WTC11 (cell line): ENCODE measurements around the gene SPOP. TPM values are rescaled to one million over a fixed set of nuclear protein-coding genes. Genes with fewer than 3 reads are reported as not detected.

ENCODE experiments used
- ATAC-seq: fragments of 200-7000 bp; cut with Tn5 transposase; 2 replicates; pipeline ENCODE4 v1.10.0; 2021; ENCODE audit warnings: mild to moderate bottlenecking, moderate library complexity
- CTCF ChIA-PET: fragments of 300-600 bp; sonication (Branson Sonifier 250); formaldehyde crosslinking; loops from one replicate; lab custom pipeline; 2021; ENCODE audit warnings: antibody characterized with exemption; lab: Charles Lee
- POLR2A ChIA-PET: fragments of 350-600 bp; sonication (Branson Sonifier 250); formaldehyde crosslinking; loops from one replicate; lab custom pipeline; 2021; ENCODE audit warnings: antibody characterized with exemption; lab: Charles Lee
- DNase-seq: peaks from one replicate; pipeline ENCODE4 v3.0.0; 2021; ENCODE audit warnings: low spot score
- H3K27ac Mint-ChIP-seq: 2 replicates; pipeline ENCODE4 v1.8.0; 2021; ENCODE audit warnings: mixed read lengths
- H3K27me3 Mint-ChIP-seq: 2 replicates; pipeline ENCODE4 v1.8.0; 2021; ENCODE audit warnings: low read depth, mild to moderate bottlenecking, moderate library complexity, mixed read lengths
- H3K36me3 Mint-ChIP-seq: 2 replicates; pipeline ENCODE4 v1.8.0; 2021; ENCODE audit warnings: mixed read lengths
- H3K4me1 Mint-ChIP-seq: 2 replicates; pipeline ENCODE4 v1.8.0; 2022; ENCODE audit warnings: mixed read lengths
- H3K4me3 Mint-ChIP-seq: 2 replicates; pipeline ENCODE4 v1.8.0; 2021; ENCODE audit warnings: mild to moderate bottlenecking, moderate library complexity, mixed read lengths
- H3K9me3 Mint-ChIP-seq: 2 replicates; pipeline ENCODE4 v1.8.0; 2021; ENCODE audit warnings: mixed read lengths
- ATF1 ChIP-seq: sonication (generic); formaldehyde crosslinking; IDR thresholded peaks from 2 replicates; pipeline ENCODE4 v1.8.1; 2023; ENCODE audit warnings: mild to moderate bottlenecking, moderate library complexity, missing genetic modification reagents
- HMGA2 ChIP-seq: fragments of 250-450 bp; sonication (Bioruptor Pico); IDR thresholded peaks from 2 replicates; pipeline ENCODE4 v1.4.0; 2021; ENCODE audit warnings: mild to moderate bottlenecking, moderate library complexity
- JUN ChIP-seq: sonication (generic); formaldehyde crosslinking; IDR thresholded peaks from 2 replicates; pipeline ENCODE4 v1.8.0; 2023; ENCODE audit warnings: mild to moderate bottlenecking, missing genetic modification reagents
- KAT7 ChIP-seq: sonication (generic); formaldehyde crosslinking; IDR thresholded peaks from 2 replicates; pipeline ENCODE4 v1.8.1; 2023; ENCODE audit warnings: missing genetic modification reagents, mild to moderate bottlenecking, borderline replicate concordance
- NFYB ChIP-seq: sonication (generic); formaldehyde crosslinking; conservative IDR thresholded peaks from 2 replicates; pipeline ENCODE4 v1.8.0; 2022; ENCODE audit warnings: low read depth, missing genetic modification reagents
- NR2C2 ChIP-seq: sonication (generic); formaldehyde crosslinking; IDR thresholded peaks from 2 replicates; pipeline ENCODE4 v1.8.0; 2022; ENCODE audit warnings: mild to moderate bottlenecking, missing genetic modification reagents
- TEAD1 ChIP-seq: sonication (generic); formaldehyde crosslinking; IDR thresholded peaks from 2 replicates; pipeline ENCODE4 v1.8.0; 2022; ENCODE audit warnings: mild to moderate bottlenecking, missing genetic modification reagents
- ZNF396 ChIP-seq: fragments of 250-450 bp; sonication (Bioruptor Pico); IDR thresholded peaks from 2 replicates; pipeline ENCODE4 v1.8.0; 2021; ENCODE audit warnings: mild to moderate bottlenecking, moderate library complexity, borderline replicate concordance
- ZNF671 ChIP-seq: fragments of 250-450 bp; sonication (Bioruptor Pico); IDR thresholded peaks from 2 replicates; pipeline ENCODE4 v1.8.0; 2021; ENCODE audit warnings: mild to moderate bottlenecking
- total RNA-seq: library from RNA; stranded (reverse); gene quantifications from 3 replicates; pipeline ENCODE4 v1.2.3, GENCODE V29; 2021
- TF ChIP-seq, protein P1 (sequence below): sonication (generic); formaldehyde crosslinking; IDR thresholded peaks from 2 replicates; pipeline ENCODE4 v1.8.1; 2023; ENCODE audit warnings: mild to moderate bottlenecking, missing genetic modification reagents, moderate library complexity
- TF ChIP-seq, protein P2 (sequence below): sonication (generic); formaldehyde crosslinking; conservative IDR thresholded peaks from 2 replicates; pipeline ENCODE4 v1.8.1; 2023; ENCODE audit warnings: mild to moderate bottlenecking, low read depth, missing genetic modification reagents, moderate library complexity
- TF ChIP-seq, protein P3 (sequence below): sonication (generic); formaldehyde crosslinking; IDR thresholded peaks from 2 replicates; pipeline ENCODE4 v1.8.0; 2022; ENCODE audit warnings: mild to moderate bottlenecking, missing genetic modification reagents
- TF ChIP-seq, protein P4 (sequence below): fragments of 250-450 bp; sonication (Bioruptor Pico); IDR thresholded peaks from 2 replicates; pipeline ENCODE4 v2.1.2; 2022; ENCODE audit warnings: mild to moderate bottlenecking, moderate library complexity

Gene SPOP
- total RNA-seq, 1 experiment from 2014 or later: 19.2 TPM

DNA sequence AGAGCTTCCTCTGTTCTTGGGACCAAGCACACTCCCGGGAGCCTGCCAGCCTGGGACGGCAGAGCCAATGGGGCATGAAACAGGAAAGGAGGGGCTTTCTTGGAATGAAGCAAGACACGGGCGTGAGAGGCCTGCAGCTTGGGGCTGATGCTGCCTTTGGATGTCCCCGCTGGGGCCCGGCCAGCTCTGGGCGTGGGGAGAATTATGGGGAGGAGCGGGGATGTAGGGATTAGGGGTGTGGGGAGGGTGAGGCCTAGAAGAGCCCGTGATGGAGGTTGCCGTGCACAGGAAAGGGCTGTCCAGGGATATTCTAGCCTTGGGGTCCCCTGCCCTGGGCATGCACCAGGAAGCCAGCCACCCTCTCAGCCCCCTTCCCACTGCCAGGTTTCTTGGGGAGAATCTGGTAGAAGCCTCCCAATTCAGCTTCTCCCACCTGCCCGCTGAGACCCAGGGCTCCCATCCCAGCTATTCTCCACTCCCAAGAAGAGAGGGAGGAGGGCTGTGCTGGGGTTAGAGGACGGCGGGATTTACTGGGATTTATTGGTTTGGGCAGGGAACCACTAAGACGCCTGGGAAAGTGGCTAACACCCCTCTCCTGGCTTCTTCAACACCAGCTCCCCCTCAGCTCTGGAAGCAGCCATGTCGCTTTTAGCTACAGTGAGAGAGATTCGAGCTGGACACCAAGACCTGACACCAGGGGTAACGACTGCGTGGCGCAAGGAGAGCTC lies 122.2 kb downstream of the SPOP start (continued):
- TF ChIP-seq, protein P1, sequence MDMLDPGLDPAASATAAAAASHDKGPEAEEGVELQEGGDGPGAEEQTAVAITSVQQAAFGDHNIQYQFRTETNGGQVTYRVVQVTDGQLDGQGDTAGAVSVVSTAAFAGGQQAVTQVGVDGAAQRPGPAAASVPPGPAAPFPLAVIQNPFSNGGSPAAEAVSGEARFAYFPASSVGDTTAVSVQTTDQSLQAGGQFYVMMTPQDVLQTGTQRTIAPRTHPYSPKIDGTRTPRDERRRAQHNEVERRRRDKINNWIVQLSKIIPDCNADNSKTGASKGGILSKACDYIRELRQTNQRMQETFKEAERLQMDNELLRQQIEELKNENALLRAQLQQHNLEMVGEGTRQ (CRISPR knock-in tag): no peak

DNA sequence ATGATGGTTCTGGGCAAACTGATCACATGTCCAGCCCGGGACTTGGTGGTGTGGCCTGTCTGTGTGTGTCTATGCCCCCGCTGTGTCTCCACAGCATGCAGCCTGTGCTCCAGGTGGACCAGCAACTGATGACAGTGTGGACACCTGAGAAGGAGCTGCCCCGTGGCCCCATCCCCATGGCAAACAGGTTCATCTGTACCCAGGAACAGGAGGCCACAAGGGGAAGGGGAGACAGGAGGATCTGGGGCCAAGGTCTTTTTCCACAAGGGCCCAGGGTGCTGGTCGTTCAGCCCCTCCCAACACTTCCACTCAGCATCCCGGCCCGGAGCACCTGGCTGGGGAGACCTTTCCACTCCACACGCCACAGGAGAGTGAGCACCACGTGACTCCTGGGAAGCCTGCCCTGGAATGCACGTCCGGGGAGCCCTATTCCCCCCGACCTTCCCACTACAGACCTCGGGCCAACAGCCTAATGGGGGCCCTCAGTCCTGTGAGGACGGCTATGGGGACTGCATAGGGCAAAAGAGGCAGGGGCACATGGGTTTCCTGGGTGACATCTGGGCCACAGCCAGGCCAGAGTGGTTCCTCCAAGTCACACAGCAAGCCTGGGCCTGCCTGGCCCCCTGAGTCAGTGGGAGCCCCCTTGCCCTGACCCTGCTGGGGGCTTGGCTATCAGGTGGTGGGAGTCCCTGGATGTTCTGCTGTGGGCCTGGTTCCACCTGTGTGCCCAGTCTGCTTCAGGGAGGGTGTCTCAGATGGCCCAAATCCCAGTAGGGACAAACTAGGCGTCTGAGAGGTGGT lies 123.0 kb downstream of the SPOP start:
- ATAC-seq (no peak), DNase-seq (no peak)
- no peak overlapping the region for H3K27ac Mint-ChIP-seq
- CTCF ChIA-PET: interaction anchor here (0.5 to 4.2 kb wide), 21 partner anchors 9 to 560 kb away, joined by 3 to 129 read pairs (median 30); partner anchors contain the start of genes KAT7, NGFR, PHB1 and SLC35B1
- H3K9me3 Mint-ChIP-seq: no peaks in the 10 kb centered on the region
- no peak overlapping the region for H3K4me3 Mint-ChIP-seq
- H3K27me3 Mint-ChIP-seq: peaks cover 8% of the 10 kb centered on the region
- no peaks in the 10 kb centered on the region for H3K36me3 Mint-ChIP-seq
- TF ChIP-seq, protein P2, sequence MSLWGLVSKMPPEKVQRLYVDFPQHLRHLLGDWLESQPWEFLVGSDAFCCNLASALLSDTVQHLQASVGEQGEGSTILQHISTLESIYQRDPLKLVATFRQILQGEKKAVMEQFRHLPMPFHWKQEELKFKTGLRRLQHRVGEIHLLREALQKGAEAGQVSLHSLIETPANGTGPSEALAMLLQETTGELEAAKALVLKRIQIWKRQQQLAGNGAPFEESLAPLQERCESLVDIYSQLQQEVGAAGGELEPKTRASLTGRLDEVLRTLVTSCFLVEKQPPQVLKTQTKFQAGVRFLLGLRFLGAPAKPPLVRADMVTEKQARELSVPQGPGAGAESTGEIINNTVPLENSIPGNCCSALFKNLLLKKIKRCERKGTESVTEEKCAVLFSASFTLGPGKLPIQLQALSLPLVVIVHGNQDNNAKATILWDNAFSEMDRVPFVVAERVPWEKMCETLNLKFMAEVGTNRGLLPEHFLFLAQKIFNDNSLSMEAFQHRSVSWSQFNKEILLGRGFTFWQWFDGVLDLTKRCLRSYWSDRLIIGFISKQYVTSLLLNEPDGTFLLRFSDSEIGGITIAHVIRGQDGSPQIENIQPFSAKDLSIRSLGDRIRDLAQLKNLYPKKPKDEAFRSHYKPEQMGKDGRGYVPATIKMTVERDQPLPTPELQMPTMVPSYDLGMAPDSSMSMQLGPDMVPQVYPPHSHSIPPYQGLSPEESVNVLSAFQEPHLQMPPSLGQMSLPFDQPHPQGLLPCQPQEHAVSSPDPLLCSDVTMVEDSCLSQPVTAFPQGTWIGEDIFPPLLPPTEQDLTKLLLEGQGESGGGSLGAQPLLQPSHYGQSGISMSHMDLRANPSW: 0 out of 2 replicates have a peak, but pooled peaks have one; percentile 53
- TF ChIP-seq TEAD1 (CRISPR knock-in tag): no peak
- TF ChIP-seq NFYB: no peak
- TF ChIP-seq, all 79 proteins: peak for 1
- H3K4me1 Mint-ChIP-seq: peaks cover 13% of the 10 kb centered on the region
- POLR2A ChIA-PET: no interaction called here

DNA sequence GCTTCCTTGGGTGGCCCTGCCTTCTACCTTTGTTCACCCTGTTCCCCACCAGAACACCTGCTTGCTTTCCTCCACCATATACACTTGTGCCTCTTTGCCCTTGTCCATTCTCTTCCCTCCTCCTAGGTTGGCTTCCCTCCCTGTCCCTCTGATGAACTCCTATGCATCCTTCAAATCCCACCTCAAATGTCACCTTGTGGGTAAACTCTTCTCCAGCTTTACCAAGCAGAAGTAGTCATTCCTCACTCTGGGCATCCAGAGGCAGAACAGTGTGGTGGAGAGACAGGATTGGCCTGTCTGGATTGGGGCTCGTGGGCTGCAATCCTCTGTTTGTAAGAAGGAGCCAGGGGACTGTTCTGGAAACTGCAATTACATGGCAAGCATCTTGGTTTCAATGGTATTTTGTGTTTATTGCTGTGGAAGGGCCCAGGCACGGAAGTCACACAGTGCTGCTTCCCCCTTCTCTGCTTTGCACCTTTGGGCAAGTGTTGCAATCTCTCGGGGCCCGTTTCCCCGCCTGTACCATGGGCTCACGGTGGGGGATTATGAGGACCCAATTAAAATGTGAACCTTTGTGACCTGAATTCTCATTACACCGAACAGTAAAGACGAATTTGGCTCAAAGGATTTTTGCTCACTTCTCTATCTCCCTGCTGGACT lies 124.1 kb downstream of the SPOP start:
- H3K27ac Mint-ChIP-seq: no peak overlapping the region
- ChIA-PET POLR2A (no interaction called here), CTCF (interaction anchor here (0.6 to 1.1 kb wide), 2 partner anchors 38 to 133 kb away, joined by 3 read pairs; no protein-coding TSS in a partner anchor)
- peaks cover 13% of the 10 kb centered on the region for H3K4me1 Mint-ChIP-seq
- TF ChIP-seq HMGA2 (no peak), JUN (no peak), ATF1 (CRISPR knock-in tag) (no peak), KAT7 (CRISPR knock-in tag) (no peak), ZNF396 (CRISPR knock-in tag) (no peak), ZNF671 (CRISPR knock-in tag) (no peak), NR2C2 (CRISPR knock-in tag) (no peak)
- TF ChIP-seq, protein P3, sequence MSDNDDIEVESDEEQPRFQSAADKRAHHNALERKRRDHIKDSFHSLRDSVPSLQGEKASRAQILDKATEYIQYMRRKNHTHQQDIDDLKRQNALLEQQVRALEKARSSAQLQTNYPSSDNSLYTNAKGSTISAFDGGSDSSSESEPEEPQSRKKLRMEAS: no peak
- TF ChIP-seq, protein P4, sequence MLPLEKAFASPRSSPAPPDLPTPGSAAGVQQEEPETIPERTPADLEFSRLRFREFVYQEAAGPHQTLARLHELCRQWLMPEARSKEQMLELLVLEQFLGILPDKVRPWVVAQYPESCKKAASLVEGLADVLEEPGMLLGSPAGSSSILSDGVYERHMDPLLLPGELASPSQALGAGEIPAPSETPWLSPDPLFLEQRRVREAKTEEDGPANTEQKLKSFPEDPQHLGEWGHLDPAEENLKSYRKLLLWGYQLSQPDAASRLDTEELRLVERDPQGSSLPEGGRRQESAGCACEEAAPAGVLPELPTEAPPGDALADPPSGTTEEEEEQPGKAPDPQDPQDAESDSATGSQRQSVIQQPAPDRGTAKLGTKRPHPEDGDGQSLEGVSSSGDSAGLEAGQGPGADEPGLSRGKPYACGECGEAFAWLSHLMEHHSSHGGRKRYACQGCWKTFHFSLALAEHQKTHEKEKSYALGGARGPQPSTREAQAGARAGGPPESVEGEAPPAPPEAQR: no peak
- H3K9me3 Mint-ChIP-seq: no peaks in the 10 kb centered on the region
- peaks cover 8% of the 10 kb centered on the region for H3K27me3 Mint-ChIP-seq
- no peak for ATAC-seq
- H3K36me3 Mint-ChIP-seq: no peaks in the 10 kb centered on the region
- DNase-seq: no peak
- H3K4me3 Mint-ChIP-seq: no peak overlapping the region
